NB4 (cell line): ENCODE data around the gene BACH2.

Source experiments
- POLR2A ChIP-seq: IDR thresholded peaks from 2 replicates; pipeline ENCODE4 v1.6.1; 2011; ENCODE audit warnings: mild to moderate bottlenecking; ENCODE audit not compliant: insufficient read length; ENCODE audit errors: extremely low read depth
- TF ChIP-seq, protein P1 (sequence below): IDR thresholded peaks from one replicate; pipeline ENCODE4 v1.5.1; 2012; ENCODE audit warnings: low read depth, low read length
- TF ChIP-seq, protein P2 (sequence below): IDR thresholded peaks from 2 replicates; pipeline ENCODE4 v1.6.1; 2011; ENCODE audit warnings: low read depth, low read length

GRCh38 chr6:90119618-90120017, 177.0 kb downstream of the BACH2 start:
- TF ChIP-seq POLR2A = no peak
- TF ChIP-seq, protein P1, sequence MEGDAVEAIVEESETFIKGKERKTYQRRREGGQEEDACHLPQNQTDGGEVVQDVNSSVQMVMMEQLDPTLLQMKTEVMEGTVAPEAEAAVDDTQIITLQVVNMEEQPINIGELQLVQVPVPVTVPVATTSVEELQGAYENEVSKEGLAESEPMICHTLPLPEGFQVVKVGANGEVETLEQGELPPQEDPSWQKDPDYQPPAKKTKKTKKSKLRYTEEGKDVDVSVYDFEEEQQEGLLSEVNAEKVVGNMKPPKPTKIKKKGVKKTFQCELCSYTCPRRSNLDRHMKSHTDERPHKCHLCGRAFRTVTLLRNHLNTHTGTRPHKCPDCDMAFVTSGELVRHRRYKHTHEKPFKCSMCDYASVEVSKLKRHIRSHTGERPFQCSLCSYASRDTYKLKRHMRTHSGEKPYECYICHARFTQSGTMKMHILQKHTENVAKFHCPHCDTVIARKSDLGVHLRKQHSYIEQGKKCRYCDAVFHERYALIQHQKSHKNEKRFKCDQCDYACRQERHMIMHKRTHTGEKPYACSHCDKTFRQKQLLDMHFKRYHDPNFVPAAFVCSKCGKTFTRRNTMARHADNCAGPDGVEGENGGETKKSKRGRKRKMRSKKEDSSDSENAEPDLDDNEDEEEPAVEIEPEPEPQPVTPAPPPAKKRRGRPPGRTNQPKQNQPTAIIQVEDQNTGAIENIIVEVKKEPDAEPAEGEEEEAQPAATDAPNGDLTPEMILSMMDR = no peak
- TF ChIP-seq, protein P2, sequence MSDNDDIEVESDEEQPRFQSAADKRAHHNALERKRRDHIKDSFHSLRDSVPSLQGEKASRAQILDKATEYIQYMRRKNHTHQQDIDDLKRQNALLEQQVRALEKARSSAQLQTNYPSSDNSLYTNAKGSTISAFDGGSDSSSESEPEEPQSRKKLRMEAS = no peak
